ENCODE data around the gene FLYWCH2.

GRCh38 chr16:2867661-2867986 is 15.4 kb upstream of the FLYWCH2 start:
- TF ChIP-seq CTCF (IDR thresholded peaks at IDR 0.05; ENCODE audit: insufficient read depth, low read depth, low read length) (no peak), EZH2 (IDR thresholded peaks at IDR 0.05; ENCODE audit: insufficient read depth, low read length) (no peak)
